SKM-1 treated with dmso at 0.1 percent for 144 hours (cell line): ENCODE measurements around the gene GSE1.

Source experiments
- DNase-seq: peaks from one replicate; lab custom pipeline; 2025; ENCODE audit not compliant: unreplicated experiment; lab: John Stamatoyannopoulos, UW

Gene GSE1

DNA sequence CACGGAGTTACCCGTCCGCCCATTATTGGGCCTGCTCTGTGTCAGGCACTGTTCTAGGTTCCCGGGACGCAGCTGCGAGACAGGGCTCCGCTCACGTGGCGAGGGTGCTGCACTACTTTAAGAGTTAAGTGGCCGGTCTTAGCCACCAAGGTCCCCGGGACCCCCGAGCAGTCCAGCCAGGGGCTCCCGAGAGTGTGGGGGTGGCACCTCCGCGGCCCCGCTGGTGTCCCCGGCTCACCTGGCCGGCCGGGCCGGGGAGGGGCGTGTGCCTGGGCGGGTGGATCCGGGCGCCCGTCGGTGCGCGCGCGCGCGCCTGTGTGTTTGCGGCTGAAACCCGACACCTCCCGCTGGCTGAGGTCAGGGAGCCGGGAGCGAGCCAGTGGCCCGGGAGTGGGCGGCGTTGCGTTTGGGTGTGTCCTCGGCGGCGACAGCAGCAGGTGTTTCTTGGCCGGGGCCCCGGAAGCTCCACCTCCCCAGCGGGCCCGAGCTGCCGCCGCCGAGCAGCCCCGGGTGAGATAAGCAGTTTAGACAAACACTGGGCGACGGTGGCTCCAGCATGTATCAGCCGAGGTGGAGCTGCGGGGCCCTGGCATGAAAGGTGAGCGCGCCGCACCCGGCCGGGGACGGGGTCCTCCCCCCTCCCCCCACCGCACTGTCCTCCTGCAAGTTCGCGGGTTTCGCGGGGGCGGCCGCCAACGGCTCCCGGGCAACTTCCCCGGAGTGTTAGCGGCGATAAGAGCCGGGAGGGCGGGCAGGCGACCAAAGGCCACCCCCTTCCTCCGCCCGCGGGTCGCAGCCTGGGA, at the start of gene GSE1:
TSS of gene GSE1 (plus strand) at position 522 of the 803 bp plus-strand sequence. CDS start at position 592, 70 bp downstream.
- peak; percentile 81 for DNase-seq

DNA sequence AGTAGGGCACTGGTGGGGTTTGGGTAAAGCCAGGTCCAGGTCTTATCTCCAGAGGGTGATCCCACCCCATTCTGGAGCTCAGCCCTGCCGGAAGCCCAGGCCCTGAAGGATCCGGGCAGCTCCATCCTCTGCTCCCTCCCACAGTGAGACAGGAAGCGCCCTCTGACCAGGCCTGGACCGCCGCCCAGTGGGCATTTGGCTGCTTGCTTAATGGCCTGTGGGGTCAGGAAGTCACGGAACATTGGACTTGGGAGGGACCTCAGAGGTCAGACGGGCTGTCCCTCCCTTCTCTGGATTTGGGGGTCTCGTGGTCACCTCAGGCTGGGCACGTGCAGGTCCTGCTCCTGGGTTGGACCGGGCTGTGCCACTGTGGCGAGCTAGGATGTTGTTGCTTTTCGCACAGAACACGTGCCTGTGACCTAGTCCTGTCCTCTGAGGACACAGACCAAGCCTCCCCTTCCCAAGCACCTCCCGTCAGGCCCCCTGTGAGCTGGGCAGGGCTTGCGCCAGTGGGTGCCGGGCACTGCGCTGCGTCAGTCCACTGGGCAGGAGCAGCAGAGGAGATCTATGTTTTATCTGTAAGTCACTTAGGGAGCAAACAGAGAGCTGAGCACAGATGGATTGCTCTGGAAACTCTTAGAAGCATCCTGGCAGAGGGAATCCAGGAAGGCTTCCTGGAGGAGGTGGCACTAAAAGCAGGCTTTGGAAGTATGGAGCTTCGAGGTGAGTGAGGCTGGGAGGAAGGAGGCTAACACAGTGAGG, 49.4 kb upstream of the GSE1 start:
- no peak for DNase-seq

DNA sequence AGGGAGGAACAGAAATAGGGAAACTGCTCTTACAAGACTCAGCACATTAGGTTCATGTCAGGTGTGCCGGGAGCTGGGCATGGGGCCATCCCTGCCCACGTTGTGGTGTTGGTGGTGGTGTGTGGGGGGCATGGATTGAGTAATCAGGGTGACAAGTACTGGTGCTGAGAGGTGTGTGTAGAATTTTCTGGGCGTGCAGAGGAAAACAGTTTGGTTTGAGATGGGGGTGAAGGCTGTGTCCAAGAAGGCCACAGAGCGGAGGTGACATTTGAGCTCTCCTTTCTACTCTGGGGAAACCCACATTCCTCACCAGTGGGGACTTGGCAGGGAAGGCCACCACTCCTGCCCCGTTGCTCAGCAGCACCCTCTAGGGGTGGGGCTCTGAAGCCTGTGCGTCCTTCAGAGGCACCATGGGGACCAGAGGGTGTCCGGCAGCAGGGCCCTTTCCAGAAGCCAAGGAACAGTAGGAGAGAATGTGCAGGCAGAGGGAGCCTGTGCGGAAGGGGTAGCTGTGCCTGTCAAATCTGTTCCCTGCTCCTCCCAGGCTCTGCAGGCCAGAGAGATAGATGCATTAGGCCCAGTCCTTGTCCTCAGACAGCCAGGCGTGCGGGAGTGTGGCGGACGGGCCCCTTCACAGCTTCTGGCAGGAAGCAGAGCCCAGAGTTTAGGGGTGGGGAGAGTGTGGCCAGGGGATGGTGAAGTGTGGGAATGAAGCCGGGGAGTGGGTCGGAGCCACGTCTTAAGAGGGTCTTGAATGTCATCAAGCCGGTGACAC, 48.7 kb upstream of the GSE1 start:
- no peak for DNase-seq

DNA sequence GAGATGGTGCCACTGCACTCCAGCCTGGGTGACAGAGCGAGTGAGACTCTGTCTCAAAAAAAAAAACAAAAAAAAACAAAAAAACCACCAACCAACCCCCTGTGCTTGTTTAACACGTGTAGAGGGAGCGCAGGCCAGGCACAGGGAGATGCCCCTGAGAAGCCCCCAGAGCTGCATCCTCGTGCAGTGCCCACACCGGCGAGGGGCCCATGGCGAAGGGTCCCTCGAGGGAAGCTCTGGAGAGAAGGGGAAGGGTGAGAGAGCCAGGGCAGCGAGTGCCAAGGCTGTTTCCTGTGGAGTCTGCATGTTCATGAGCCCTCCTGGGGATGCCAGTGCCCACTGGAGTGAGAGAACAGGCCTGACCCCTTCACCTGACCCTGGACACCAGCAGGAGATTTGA, 47.8 kb upstream of the GSE1 start:
- no peak for DNase-seq

DNA sequence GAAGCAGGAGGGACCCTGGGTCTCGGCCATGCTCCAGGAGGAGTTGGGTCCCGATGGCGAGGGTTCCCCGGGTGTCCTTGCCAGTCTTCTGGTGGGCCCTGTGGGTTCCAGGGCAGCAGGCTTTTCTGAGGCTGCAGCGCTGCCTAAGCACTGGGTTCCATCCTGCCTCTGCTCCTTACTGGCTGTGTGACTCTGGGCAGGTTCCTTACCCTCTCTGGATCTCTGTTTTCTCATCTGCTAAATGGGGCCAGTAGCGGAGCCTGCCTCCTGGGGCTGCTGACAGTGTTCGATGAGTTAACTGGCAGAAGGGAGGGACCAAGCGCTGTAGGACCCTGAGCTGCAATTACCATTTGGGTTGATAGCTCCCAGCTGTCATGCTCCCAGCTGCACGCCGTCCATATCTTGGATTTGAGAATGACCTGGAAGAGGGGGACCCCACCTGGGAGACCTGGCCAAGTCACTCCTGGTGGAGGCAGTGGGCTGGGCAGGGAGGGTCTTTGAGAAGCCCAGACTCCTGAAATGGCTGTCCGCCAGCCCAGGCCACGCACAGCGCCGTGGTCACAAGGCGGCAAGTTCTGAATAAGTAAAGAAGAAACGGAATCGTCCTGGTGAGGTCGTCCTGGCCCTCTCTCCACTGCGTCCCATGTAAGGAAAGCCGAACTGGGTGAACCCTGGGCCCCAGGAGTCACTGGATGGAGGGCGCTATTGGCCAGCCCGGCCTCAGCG, 47.2 kb upstream of the GSE1 start:
- no peak for DNase-seq

- no peak for DNase-seq
Measured at GRCh38 chr16:85566561-85567100, 46.5 kb upstream of the GSE1 start.

- DNase-seq = no peak
Measured at GRCh38 chr16:85567101-85567866, 45.8 kb upstream of the GSE1 start.

DNA sequence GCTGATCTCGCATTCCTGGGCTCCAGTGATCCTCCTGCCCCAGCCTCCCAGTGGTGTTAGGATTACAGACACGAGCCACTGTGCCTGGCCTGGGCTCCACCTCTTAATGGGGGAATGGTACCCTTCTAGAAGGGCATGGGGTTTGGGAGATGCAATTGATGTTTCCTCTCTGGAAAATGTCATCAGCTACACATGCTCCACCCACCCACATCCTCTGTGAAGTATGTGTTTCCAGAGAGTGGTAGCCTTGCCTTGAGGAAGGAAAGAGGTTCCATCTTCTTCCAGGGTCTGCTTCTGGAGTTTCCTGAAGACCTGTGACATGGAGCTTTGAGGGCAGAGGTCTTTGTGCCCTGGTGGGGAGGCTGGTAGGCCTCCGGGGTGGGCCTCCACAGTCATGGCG, 45.2 kb upstream of the GSE1 start:
- no peak for DNase-seq

GRCh38 chr16:85568519-85568918, 44.6 kb upstream of the GSE1 start:
- DNase-seq = peak; percentile 9

GRCh38 chr16:85569039-85569614, 44.0 kb upstream of the GSE1 start:
- no peak for DNase-seq

- DNase-seq = peak; percentile 67
Measured at GRCh38 chr16:85569615-85570212, 43.4 kb upstream of the GSE1 start.

GRCh38 chr16:85570213-85570734, 42.8 kb upstream of the GSE1 start:
- no peak for DNase-seq

DNA sequence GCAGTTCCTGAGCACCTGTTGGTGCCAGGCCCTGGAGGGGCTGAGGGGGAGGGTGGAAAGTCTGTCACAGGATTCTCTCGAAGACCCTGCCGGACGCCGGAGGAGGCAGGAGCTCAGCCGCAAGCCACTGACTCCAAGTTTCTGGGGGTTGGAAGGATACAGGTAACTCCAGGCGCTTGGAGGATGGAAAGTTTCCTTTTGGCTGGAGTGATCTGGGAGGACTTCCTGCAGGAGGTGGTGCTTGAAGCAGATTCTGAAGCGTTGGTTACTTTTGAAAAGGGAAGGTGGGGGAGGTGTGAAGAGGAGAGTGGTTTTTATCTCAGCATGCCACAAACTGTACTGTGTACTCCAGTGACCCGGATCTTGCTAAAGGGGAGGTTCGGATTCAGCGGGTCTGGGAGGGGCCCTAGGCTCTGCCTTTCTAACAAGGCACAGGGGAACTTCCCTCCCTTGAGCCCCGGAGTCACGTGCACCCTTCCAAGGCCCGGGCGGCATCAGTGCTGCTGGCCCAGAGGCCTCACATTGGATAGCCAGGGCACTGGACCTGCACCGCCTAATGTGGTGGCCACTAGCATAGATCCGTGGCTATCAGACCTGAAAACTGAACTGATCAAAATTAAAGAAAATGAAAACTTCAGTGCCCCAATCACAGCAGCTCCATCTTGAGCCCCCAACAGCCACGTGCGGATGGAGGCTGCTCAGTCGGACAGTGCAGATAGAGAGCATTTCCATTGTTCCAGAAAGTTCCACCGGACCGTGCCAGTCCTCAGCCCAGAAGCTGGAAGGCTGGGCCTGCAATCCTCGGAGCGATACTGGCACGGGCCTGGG, 42.2 kb upstream of the GSE1 start:
- peak; percentile 99 for DNase-seq

DNA sequence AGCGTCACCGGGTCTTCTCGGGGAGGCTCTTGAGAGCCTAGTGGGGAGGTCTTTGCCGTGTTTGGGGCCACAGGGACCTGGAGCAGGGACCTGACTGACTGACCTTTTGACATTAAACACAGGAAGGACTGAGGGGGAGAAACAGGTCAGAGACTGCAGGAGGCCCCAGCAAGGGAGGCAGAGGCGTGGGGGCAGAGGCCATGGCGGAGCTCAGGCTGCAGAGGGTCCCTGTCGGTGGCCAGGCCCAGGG, 41.6 kb upstream of the GSE1 start:
- no peak for DNase-seq

DNA sequence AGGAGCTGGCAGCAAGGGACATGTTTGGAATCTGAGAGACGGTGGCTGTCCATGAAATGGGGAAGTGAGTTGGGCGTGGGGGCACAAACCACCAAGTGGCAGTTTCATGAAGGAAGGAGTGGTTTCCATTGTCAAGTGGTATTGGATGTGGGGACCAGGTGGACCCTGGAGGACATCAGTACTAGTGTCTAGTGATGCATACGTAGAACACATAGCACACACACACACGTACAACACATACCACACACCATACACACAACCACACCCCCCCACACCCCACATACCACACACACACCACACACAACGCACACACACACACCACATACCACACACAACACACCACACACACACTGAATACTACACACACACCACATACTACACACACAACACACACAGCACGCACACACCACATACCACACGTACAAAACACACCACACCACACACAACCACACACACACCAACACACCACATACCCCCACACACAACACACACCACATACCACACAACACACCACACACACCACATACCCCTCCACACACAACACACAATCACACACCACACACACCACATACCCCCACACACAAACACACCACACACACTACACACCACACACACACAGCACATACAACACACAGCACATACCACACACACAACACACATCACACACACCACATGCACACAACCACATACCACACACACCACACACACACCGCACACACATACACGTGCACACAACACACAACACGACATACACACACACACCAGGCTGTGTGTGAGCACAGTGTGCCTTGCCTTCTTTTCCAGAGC, 41.1 kb upstream of the GSE1 start:
- peak; percentile 93 for DNase-seq

DNA sequence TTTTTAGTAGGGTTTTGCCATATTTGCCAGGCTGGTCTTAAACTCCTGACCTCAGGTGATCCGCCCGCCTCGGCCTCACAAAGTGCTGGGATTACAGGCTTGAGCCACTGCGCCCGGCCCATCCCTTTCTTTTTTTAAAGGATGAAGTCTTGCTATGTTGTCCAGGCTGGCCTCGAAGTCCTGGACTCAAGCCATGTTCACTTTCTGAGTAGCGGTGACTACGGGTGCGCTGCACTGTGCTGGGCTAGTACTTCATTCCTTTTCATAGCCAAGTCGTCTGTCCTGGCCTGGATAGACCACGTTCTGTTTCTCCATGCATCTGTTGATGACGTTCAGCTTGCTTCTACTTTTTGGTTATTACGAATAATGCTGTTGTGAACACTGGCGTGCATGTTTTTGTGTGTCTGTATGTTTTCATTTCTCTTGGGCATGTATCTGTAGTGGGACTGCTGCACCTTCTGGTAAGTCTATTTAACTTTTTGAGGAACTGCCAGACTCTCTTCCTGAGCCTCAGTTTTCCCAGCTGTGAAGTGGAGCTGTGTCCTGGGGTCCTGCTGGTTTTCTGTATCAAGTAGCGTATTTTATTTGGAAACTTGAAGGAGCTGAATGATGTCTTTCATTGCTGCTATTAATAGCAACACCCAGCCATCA, 40.0 kb upstream of the GSE1 start:
- DNase-seq = no peak
